Loucy (cell line): ENCODE results near the gene NRM.

ENCODE experiments used
- CTCF ChIP-seq: fragments of 200-600 bp; sonication (generic); conservative IDR thresholded peaks from 2 replicates; pipeline ENCODE4 v1.5.1; 2014; ENCODE audit warnings: mild to moderate bottlenecking, antibody characterized with exemption, low read length
- EZH2phosphoT487 ChIP-seq: fragments of 200-600 bp; IDR thresholded peaks from 2 replicates; pipeline ENCODE4 v1.6.1; 2018; ENCODE audit warnings: antibody characterized with exemption, mild to moderate bottlenecking, moderate library complexity, borderline replicate concordance

- TF ChIP-seq CTCF (no peak), EZH2phosphoT487 (no peak)
These were observed 8.4 kb downstream of the NRM start for GRCh38 chr6:30682143-30683117.
